ENCODE measurements around the gene PLSCR3.

PLSCR3 gene

DNA sequence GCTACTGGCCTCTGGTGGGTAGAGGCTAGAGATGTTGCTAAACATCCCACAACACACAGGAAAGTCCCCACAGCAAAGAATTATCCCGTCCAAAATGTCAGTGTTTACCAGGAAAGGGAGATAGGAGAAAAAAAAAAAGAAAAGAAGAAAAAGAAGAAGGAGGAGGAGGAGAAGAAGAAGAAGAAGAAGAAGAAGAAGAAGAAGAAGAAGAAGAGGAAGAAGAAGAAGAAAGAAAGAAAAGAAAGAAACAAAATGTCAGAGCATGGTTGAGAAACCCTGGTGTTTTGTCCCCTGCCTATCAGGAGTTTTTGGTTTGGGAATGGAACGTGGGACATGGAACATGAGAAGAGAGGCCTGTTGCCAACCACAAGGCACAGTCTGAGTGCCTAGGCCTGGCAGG is 36.9 kb downstream of the PLSCR3 start:
- Histone ChIP-seq H3K4me3 (ENCODE audit: low read length) (no peak overlapping the region), H3K4me1 (ENCODE audit: control insufficient read depth, insufficient read depth, low read length) (peaks cover 1% of the 10 kb centered on the region; the same call in 1 of the 2 replicates), H3K27ac (ENCODE audit: low read length) (no peak overlapping the region), H3K36me3 (ENCODE audit: control insufficient read depth, insufficient read depth, low read length) (no peaks in the 10 kb centered on the region), H3K27me3 (ENCODE audit: control insufficient read depth, insufficient read depth, low read length) (no peaks in the 10 kb centered on the region), H3K9me3 (ENCODE audit: control insufficient read depth, insufficient read depth, low read length) (no peaks in the 10 kb centered on the region)
- WGBS (ENCODE audit: insufficient coverage, insufficient read length): no CpG with 5 or more reads among the region's 2 CpGs
- no peak for DNase-seq (ENCODE audit: low read depth, low spot score)

DNA sequence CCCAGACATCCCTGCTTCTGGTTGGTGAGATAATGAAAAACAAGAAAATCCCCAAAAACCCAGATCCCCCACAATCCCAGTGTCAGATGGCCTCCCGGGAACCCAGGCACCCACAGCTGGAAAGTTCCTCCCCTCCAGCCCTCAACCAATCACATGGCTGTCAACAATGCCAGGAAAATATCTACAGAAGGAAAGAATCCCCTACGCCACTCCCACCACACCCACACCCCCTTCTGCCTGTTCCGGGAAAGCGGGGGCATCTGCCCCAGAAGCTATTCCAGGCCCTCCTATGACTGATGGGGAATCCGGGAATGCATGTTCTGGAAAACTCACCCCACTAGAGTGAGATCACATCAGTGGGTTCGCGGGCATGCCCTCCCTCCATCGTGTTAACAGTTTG is 37.6 kb downstream of the PLSCR3 start:
- Histone ChIP-seq H3K4me3 (ENCODE audit: low read length) (no peak overlapping the region), H3K27ac (ENCODE audit: low read length) (no peak overlapping the region), H3K36me3 (ENCODE audit: control insufficient read depth, insufficient read depth, low read length) (no peaks in the 10 kb centered on the region), H3K27me3 (ENCODE audit: control insufficient read depth, insufficient read depth, low read length) (no peaks in the 10 kb centered on the region), H3K4me1 (ENCODE audit: control insufficient read depth, insufficient read depth, low read length) (peaks cover 1% of the 10 kb centered on the region; the same call in 1 of the 2 replicates), H3K9me3 (ENCODE audit: control insufficient read depth, insufficient read depth, low read length) (no peaks in the 10 kb centered on the region)
- no peak for DNase-seq (ENCODE audit: low read depth, low spot score)
- no CpG with 5 or more reads among the region's 8 CpGs for whole genome bisulfite sequencing (ENCODE audit: insufficient coverage, insufficient read length)

DNA sequence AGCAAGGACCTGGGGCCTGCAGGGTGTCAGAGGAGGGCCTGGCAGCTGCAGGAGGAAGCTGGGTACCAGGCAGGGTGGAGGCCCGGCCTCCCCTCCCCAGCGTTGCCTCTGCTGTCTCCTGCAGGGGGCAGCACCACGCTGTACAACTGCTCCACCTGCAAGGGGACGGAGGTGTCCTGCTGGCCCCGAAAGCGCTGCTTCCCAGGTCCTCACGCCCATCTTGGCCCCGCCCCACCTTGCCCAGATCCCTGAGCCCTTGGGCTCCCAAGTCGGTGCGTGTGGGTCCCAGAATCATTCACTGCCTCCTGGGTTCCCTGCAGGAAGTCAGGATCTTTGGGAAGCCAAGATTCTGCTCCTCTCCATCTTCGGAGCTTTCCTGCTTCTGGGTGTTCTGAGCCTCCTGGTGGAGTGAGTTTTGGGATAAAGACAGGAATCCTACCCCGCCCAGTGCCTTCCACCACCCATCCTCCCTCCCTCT is 38.2 kb downstream of the PLSCR3 start:
- Histone ChIP-seq H3K4me3 (ENCODE audit: low read length) (no peak overlapping the region), H3K9me3 (ENCODE audit: control insufficient read depth, insufficient read depth, low read length) (no peaks in the 10 kb centered on the region), H3K4me1 (ENCODE audit: control insufficient read depth, insufficient read depth, low read length) (peaks cover 1% of the 10 kb centered on the region; the same call in 1 of the 2 replicates), H3K27me3 (ENCODE audit: control insufficient read depth, insufficient read depth, low read length) (no peaks in the 10 kb centered on the region), H3K36me3 (ENCODE audit: control insufficient read depth, insufficient read depth, low read length) (no peaks in the 10 kb centered on the region), H3K27ac (ENCODE audit: low read length) (no peak overlapping the region)
- DNase-seq (ENCODE audit: low read depth, low spot score): peak; percentile 87
- no CpG with 5 or more reads among the region's 12 CpGs for WGBS (ENCODE audit: insufficient coverage, insufficient read length)

DNA sequence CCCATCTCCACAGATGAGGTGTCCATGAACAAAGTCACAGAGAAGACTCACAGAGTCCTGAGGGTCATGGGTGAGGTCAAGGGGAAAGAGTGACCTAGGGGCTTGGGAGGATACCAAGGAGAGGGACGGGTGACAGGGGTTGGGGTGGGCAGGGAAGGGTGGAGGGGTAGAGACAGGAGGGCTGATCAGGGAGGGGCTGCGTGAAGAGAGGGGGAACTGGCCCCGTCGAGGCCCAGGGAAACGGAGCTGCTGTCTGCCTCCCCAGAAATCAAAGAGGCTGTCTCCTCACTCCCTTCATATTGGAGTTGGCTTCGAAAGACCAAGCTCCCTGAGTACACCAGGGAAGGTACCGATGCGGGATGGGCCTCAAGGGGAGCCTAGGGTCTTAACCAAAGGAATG is 38.8 kb downstream of the PLSCR3 start:
- no peak overlapping the region for H3K27ac ChIP-seq (ENCODE audit: low read length)
- H3K9me3 ChIP-seq (ENCODE audit: control insufficient read depth, insufficient read depth, low read length): no peaks in the 10 kb centered on the region
- no peaks in the 10 kb centered on the region for H3K36me3 ChIP-seq (ENCODE audit: control insufficient read depth, insufficient read depth, low read length)
- peaks cover 1% of the 10 kb centered on the region; the same call in 1 of the 2 replicates for H3K4me1 ChIP-seq (ENCODE audit: control insufficient read depth, insufficient read depth, low read length)
- no peak overlapping the region for H3K4me3 ChIP-seq (ENCODE audit: low read length)
- no peaks in the 10 kb centered on the region for H3K27me3 ChIP-seq (ENCODE audit: control insufficient read depth, insufficient read depth, low read length)
- WGBS (ENCODE audit: insufficient coverage, insufficient read length): no CpG with 5 or more reads among the region's 8 CpGs
- DNase-seq (ENCODE audit: low read depth, low spot score): no peak

DNA sequence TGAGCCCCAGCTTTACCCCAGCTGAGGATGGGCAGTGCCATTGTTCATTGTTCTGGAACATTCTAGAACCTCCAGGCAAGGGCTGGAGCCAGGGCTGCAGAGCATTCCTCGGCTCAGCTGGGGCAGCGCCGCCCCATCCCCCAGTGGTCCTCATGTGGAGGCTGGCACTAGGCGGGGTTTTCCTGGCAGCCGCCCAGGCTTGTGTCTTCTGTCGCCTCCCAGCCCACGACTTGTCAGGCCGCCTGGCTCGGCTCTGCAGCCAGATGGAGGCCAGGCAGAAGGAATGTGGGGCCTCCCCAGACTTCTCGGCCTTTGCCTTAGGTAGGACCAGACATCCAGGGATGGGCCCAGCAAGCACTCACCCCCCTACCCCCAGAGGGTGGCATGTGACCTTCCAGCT is 39.3 kb downstream of the PLSCR3 start, which contains the start of gene TMEM95:
Gene TMEM95 (plus strand): TSS at position 104 of the 400 bp plus-strand sequence. CDS start 49 bp downstream, at position 153.
- no CpG with 5 or more reads among the region's 10 CpGs for WGBS (ENCODE audit: insufficient coverage, insufficient read length)
- no peak within 1 kb of the TSS for H3K4me3 ChIP-seq (ENCODE audit: low read length)
- DNase-seq (ENCODE audit: low read depth, low spot score): no peak
- H3K9me3 ChIP-seq (ENCODE audit: control insufficient read depth, insufficient read depth, low read length): no peaks in the 10 kb centered on the region
- H3K27me3 ChIP-seq (ENCODE audit: control insufficient read depth, insufficient read depth, low read length): no peaks in the 10 kb centered on the region
- peaks cover 1% of the 10 kb centered on the region; the same call in 1 of the 2 replicates for H3K4me1 ChIP-seq (ENCODE audit: control insufficient read depth, insufficient read depth, low read length)
- H3K36me3 ChIP-seq (ENCODE audit: control insufficient read depth, insufficient read depth, low read length): no peaks in the 10 kb centered on the region
- no peak within 1 kb of the TSS for H3K27ac ChIP-seq (ENCODE audit: low read length)

DNA sequence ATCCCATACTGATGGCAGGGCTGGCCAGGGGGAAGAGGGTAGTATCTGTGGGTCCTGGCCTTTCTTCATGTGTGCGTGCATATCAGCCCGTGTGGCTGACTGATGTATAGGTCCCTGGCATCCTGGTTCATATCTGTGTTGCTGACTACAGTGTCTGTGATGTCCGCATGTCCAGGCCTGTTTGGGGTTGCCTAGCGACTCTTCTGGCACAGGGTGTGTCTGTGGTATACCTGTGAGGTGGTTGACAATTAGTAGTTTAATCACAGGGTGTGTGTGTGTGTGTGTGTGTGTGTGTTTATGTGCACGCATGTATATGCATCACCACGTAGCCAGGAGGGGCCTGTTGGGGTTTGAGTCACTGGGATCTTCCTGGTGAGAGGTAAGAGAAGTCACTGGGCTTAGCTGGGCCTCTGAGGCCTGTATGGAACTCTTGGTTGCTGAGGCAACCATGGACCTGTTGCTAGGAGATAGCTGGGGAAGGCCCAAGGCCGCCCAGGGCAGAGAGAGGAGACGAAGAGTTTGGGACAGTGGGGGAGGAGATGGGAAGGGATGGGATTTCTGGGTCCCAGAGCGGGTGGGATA is 40.0 kb downstream of the PLSCR3 start:
- no peak overlapping the region for H3K4me3 ChIP-seq (ENCODE audit: low read length)
- no peaks in the 10 kb centered on the region for H3K36me3 ChIP-seq (ENCODE audit: control insufficient read depth, insufficient read depth, low read length)
- peaks cover 3% of the 10 kb centered on the region; the same call in 1 of the 2 replicates for H3K4me1 ChIP-seq (ENCODE audit: control insufficient read depth, insufficient read depth, low read length)
- no CpG with 5 or more reads among the region's 9 CpGs for WGBS (ENCODE audit: insufficient coverage, insufficient read length)
- H3K27me3 ChIP-seq (ENCODE audit: control insufficient read depth, insufficient read depth, low read length): no peaks in the 10 kb centered on the region
- no peak overlapping the region for H3K27ac ChIP-seq (ENCODE audit: low read length)
- no peaks in the 10 kb centered on the region for H3K9me3 ChIP-seq (ENCODE audit: control insufficient read depth, insufficient read depth, low read length)
- no peak for DNase-seq (ENCODE audit: low read depth, low spot score)

DNA sequence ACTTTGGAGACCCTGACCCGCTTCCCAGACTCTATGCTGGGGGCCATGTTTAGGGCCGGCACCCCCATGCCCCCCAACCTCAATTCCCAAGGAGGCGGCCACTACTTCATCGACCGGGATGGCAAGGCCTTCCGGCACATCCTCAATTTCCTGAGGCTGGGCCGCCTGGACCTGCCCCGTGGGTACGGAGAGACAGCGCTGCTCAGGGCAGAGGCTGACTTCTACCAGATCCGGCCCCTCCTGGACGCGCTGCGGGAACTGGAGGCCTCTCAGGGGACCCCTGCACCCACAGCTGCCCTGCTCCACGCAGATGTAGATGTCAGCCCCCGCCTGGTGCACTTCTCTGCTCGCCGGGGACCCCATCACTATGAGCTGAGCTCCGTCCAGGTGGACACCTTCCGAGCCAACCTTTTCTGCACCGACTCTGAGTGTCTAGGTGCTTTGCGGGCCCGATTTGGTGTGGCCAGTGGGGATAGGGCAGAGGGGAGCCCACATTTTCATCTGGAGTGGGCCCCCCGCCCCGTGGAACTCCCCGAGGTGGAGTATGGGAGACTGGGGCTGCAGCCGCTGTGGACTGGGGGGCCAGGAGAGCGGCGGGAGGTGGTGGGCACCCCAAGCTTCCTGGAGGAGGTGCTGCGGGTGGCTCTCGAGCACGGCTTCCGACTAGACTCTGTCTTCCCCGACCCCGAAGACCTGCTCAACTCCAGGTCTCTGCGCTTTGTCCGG is 41.3 kb downstream of the PLSCR3 start:
- H3K27me3 ChIP-seq (ENCODE audit: control insufficient read depth, insufficient read depth, low read length): no peaks in the 10 kb centered on the region
- peaks cover 4% of the 10 kb centered on the region; the same call in 1 of the 2 replicates for H3K4me1 ChIP-seq (ENCODE audit: control insufficient read depth, insufficient read depth, low read length)
- H3K9me3 ChIP-seq (ENCODE audit: control insufficient read depth, insufficient read depth, low read length): no peaks in the 10 kb centered on the region
- WGBS (ENCODE audit: insufficient coverage, insufficient read length): no CpG with 5 or more reads among the region's 37 CpGs
- H3K36me3 ChIP-seq (ENCODE audit: control insufficient read depth, insufficient read depth, low read length): no peaks in the 10 kb centered on the region
- no peak for DNase-seq (ENCODE audit: low read depth, low spot score)
- H3K4me3 ChIP-seq (ENCODE audit: low read length): no peak overlapping the region
- H3K27ac ChIP-seq (ENCODE audit: low read length): no peak overlapping the region

DNA sequence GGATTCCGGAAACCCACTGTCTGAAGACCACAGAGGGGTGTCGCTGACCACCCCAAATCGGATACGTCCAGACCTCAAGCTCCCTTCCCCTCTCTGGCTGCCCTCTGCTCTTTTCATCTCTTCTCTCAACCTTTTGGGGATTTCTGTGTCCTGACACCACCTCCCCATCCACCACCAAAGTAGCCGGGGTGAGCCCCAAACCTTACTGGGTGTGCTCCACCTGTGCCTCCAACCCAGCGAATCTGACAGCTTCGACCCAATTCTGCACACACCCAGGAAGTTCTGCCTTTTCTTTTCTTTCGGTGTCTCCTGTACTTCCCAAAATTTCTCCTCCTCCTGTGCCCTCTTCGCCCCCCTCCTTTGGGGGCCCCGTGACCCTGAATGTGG is 41.8 kb downstream of the PLSCR3 start:
- Histone ChIP-seq H3K9me3 (ENCODE audit: control insufficient read depth, insufficient read depth, low read length) (no peaks in the 10 kb centered on the region), H3K36me3 (ENCODE audit: control insufficient read depth, insufficient read depth, low read length) (no peaks in the 10 kb centered on the region), H3K27ac (ENCODE audit: low read length) (no peak overlapping the region), H3K4me3 (ENCODE audit: low read length) (peak overlapping the region; percentile 69; the same call in 1 of the 2 replicates), H3K27me3 (ENCODE audit: control insufficient read depth, insufficient read depth, low read length) (no peaks in the 10 kb centered on the region), H3K4me1 (ENCODE audit: control insufficient read depth, insufficient read depth, low read length) (peaks cover 4% of the 10 kb centered on the region; the same call in 1 of the 2 replicates)
- WGBS (ENCODE audit: insufficient coverage, insufficient read length): no CpG with 5 or more reads among the region's 10 CpGs
- no peak for DNase-seq (ENCODE audit: low read depth, low spot score)

DNA sequence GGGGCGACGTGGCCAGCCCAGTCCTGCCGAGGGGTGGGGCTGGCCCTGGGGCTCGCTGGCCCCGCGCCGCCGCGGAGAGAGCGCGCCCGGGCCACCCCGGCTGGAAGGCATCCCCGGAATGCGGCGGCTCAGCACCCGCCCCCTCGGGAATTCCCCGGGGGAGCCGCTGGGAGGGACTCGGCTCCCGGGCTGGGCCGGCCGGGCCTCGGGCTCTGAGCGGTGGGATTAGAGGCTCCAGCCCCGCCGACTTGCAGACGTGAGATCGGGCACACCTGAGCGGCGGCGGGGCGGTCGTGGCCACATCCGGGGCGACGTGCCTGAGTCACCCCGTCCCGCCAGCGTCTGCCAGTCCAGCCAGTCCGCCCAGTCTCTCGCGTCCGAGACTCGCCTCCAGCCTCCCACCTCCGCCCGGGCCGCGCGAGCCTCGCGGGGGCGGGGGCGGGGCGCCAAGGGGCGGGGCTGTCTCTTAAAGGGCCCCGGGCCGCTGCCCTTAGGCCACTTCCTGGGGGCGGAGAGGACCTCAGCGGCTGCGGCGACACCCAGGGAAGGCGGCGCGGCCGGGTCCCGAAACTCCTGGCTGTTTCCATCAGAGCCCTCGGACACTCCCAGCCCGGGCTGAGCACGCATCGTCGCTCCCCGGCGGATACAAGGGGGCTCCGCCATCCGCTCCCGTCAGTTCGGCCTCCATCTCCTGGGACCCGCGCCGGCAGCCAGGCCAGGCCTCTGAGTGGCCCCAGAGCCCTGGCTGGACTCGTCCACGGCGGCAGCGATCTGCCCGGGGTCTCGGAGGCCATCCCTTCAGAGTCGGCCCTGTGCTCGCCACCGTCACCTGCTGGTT is 42.4 kb downstream of the PLSCR3 start, which contains the start of gene KCTD11:
Gene KCTD11 (plus strand): TSS at position 498 of the 838 bp plus-strand sequence.
- Histone ChIP-seq H3K4me3 (ENCODE audit: low read length) (peak within 1 kb of the TSS; percentile 69; the same call in 1 of the 2 replicates), H3K4me1 (ENCODE audit: control insufficient read depth, insufficient read depth, low read length) (peaks cover 4% of the 10 kb centered on the region; the same call in 1 of the 2 replicates), H3K36me3 (ENCODE audit: control insufficient read depth, insufficient read depth, low read length) (no peaks in the 10 kb centered on the region), H3K27me3 (ENCODE audit: control insufficient read depth, insufficient read depth, low read length) (no peaks in the 10 kb centered on the region), H3K27ac (ENCODE audit: low read length) (no peak within 1 kb of the TSS), H3K9me3 (ENCODE audit: control insufficient read depth, insufficient read depth, low read length) (no peaks in the 10 kb centered on the region)
- no CpG with 5 or more reads among the region's 91 CpGs for WGBS (ENCODE audit: insufficient coverage, insufficient read length)
- DNase-seq (ENCODE audit: low read depth, low spot score): no peak
